Measurements from ENCODE around the gene ADA.

Gene ADA

GRCh38 chr20:44581515-44581914 is 70.0 kb downstream of the ADA start:
- peak overlapping the region; percentile 55; the same call in 1 of the 2 replicates for H3K27ac ChIP-seq
- TF ChIP-seq, protein P1, sequence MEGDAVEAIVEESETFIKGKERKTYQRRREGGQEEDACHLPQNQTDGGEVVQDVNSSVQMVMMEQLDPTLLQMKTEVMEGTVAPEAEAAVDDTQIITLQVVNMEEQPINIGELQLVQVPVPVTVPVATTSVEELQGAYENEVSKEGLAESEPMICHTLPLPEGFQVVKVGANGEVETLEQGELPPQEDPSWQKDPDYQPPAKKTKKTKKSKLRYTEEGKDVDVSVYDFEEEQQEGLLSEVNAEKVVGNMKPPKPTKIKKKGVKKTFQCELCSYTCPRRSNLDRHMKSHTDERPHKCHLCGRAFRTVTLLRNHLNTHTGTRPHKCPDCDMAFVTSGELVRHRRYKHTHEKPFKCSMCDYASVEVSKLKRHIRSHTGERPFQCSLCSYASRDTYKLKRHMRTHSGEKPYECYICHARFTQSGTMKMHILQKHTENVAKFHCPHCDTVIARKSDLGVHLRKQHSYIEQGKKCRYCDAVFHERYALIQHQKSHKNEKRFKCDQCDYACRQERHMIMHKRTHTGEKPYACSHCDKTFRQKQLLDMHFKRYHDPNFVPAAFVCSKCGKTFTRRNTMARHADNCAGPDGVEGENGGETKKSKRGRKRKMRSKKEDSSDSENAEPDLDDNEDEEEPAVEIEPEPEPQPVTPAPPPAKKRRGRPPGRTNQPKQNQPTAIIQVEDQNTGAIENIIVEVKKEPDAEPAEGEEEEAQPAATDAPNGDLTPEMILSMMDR (conservative IDR thresholded peaks at IDR 0.05) = no peak

DNA sequence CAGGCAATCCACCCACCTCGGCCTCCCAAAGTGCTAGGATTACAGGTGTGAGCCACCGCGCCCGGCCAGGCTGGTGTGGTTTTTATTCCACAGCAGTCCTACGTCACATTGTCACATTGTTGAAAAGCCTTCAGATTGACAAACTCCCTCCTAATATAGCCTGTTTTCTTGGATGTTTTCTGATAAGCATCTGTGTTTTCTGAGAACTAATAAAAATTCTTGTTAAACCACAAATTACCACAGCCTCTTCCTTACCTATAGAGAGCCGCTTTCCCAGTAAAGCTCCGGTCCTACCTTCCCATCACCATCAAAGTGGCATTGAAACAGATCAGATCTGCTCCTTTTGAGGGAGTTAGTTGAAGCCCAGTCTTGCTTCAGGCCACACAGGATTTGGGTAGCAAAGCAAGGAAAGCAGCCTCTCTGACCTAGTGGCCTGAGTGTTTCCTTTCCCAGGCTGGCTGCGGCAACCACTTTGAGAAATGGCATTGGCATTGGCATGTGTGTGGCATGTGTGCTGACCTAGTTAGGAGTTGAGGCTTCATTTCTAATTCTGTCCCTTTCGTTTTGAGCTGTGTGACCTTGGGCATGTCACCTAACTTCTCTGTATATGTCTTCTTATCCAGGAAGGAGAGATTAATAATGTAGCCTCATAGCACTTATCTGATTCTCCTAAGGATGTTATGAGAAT is 70.8 kb downstream of the ADA start:
- TF ChIP-seq, protein P1 (conservative IDR thresholded peaks at IDR 0.05) = no peak
- peak overlapping the region; percentile 55 for H3K27ac ChIP-seq

- TF ChIP-seq, protein P1 (conservative IDR thresholded peaks at IDR 0.05) = no peak
- H3K27ac ChIP-seq = peak overlapping the region; percentile 55; the same call in 1 of the 2 replicates
Measured at GRCh38 chr20:44579313-44580081, 72.0 kb downstream of the ADA start.

DNA sequence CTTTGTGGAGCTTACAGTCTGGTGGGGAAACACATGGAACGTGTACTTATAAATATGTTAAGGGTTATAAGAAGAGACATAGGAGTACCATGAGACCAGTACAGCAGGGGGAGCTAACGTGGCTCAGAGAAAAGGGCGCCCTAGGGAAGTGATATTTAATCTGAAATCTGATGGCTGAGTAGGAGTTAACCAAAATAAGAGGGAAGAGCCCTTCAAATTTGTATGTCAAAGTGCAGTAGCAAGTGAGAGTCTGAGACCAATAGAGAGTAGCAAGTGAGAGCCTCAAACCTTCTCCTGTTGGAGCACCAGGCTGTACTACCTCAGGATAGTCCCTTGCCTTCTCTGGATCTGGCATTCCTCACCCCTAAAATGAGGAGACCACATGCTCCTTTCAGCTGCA is 75.2 kb downstream of the ADA start:
- H3K27ac ChIP-seq = no peak overlapping the region
- TF ChIP-seq, protein P1 (conservative IDR thresholded peaks at IDR 0.05) = peak; percentile 3; the same call in 1 of the 2 replicates

DNA sequence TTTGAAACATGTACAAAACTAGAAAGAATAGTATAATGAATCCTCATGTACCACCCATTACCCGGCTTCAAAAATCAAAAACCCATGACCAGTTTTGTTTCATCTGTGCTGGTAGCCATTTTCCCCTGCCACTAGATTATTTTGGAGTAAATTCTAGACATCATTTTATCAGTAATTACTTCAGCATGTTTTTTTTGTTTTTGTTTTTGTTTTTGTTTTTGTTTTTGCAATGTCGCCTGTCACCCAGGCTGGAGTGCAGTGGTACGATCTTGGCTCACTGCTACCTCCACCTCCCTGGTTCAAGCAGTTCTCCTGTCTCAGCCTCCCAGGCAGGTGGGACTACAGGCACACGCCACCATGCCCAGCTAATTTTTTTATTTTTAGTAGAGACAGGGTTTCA is 77.1 kb downstream of the ADA start:
- H3K27ac ChIP-seq = peak overlapping the region; percentile 72
- TF ChIP-seq, protein P1 (conservative IDR thresholded peaks at IDR 0.05) = no peak

- H3K27ac ChIP-seq = peak overlapping the region; percentile 72
- TF ChIP-seq, protein P1 (conservative IDR thresholded peaks at IDR 0.05) = no peak
Measured at GRCh38 chr20:44573501-44573869, 78.0 kb downstream of the ADA start.
